IPS DF 19.7 (cell line): ENCODE measurements around the gene CFAP221.

Experiments used
- DNase-seq: peaks from one replicate; pipeline ENCODE4 v3.0.0-alpha.2; 2013; ENCODE audit warnings: low read depth, low spot score

CFAP221 gene

GRCh38 chr2:119645173-119645855 is 101.1 kb downstream of the CFAP221 start:
- DNase-seq, result no peak

- no peak for DNase-seq
Measured at GRCh38 chr2:119646149-119646548, 101.9 kb downstream of the CFAP221 start.

DNA sequence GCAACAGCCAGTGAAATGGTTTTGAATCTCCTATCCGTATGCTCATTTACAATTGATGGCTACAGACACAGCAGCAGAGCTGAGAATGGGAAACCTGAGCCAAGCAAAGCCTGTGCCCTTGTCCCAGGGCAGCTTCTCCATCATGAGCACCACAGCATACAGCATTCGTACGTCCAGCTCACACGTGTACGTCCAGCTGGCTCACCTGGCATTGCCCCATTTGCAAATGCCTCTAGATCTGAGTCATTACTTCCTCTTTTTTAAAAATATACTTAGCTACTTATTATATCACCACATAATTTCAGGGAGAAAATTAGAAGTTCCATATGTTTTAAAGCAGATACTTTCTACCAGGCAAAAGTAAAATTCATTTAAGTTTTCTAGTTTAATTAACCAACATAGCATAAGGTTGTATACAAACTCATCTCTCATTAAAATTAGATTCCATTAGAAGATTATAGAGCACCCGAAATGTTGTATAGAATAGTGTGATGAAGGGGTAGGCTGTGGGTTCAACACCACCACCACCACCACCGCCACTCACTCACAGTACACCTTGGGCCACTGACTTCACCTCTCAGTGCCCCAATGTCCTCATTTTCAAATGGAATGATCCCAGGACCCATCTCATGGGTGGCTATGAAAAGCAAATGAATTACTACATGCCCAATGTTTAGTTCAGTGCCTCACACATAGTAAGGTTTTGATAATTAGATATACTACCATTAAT is 103.4 kb downstream of the CFAP221 start:
- DNase-seq, result no peak

DNA sequence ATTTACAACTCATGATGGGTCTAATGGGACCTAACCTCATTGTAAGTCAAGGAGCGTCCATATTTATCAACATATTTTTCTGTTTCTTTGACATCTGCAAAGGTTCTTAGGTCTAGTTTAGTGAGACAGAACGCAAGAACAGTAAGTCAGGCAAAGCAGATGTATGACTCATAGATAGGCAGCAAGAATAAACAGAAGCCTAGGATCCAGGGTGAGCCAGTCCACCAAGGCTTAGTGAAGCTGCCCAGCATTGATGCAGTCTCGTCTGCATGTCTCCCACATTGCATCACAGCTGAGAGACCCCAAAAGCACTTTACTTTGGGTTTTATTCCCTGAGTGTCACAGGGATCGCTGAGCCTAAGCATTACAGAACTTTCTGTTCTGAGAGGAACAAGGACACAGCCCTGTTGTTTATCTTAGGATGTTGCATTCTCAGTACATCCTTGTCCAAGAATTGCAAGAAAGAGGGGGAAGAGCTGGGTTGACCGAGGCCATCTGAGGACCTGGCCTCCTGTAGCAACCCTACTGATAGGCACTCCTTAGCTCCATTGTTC is 105.2 kb downstream of the CFAP221 start:
- DNase-seq, result no peak

- DNase-seq, result no peak
Measured at GRCh38 chr2:119650206-119650605, 106.0 kb downstream of the CFAP221 start.

DNA sequence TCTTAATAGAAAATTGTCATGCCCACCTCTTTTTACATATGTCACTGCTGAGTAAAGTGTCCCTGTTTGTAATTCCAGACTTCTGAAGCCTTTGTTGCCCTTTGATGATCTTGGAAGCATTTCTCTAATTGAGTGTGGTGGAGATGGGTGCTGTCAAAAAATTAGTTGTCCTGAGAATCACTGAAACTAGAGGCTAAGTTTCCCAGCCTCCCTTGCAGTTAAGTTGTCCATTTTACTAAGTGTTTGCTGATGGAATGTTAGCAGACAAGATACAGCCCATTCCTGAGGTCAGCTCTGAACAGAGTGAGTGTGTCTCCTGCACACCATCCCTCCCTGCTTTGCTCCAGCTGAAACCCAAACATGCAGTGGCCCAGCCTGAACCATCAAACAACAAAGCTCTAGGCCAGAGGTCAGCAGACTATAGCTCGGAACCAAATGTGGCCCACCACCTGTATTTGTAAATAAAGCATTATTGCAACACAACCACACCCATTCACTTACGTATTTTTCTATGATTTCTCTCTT is 106.7 kb downstream of the CFAP221 start:
- DNase-seq, result no peak

- no peak for DNase-seq
Measured at GRCh38 chr2:119657466-119658145, 113.4 kb downstream of the CFAP221 start.

- no peak for DNase-seq
Measured at GRCh38 chr2:119659601-119660342, 115.5 kb downstream of the CFAP221 start.

DNA sequence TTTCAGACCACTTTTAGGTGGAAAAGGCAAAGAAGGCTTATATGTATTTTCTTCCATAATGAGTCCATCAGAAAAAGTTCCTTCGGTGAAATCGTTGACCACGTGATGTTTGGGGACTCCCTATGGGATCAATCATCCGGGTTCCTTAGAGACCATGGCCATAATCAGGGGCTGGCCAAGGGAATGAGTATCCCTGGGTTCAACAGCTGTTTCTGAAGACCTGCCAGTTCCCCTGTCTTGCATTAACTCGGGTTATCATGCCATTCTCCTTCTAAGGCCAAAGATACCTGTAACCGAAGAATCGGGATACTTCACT is 116.1 kb downstream of the CFAP221 start:
- DNase-seq, result no peak

DNA sequence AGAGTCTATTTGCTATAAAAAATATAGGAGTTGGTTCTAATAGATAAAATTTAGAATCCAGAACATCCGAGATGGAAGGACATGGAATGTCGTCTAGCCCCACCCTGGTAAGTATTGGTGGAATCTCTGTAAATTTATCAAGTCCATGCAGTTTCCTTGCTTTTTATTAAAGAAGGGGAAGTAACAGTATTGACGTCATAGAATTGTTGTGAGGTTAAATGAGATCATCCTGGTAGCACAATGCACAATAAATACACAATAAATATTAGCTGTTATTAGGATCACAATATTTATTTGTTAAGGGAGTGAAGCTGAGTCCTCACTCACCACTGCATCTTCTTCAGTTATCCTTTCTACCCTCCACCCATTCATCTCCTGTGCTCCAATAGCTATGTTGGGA is 118.0 kb downstream of the CFAP221 start:
- DNase-seq, result no peak

- DNase-seq, result no peak
Measured at GRCh38 chr2:119668546-119668945, 124.3 kb downstream of the CFAP221 start.

DNA sequence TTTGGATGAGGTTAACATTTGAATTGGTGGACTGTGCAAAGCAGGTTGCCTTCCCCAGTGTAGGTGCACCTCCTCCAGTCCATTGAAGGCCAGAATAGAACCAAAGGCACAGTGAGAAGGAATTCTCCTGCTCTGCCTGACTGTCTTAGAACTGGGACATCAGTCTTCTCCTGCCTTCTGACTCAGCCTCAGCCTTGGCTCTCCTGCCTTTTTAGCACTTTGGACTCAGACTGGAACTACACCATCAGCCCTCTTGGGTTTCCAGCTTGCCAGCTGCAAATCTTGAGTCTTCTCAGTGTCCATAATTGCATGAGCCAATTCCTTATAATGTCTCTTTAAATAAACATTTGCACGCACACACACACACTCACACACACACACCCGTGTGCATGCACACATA is 126.8 kb downstream of the CFAP221 start:
- DNase-seq, result no peak

GRCh38 chr2:119671752-119672151 is 127.5 kb downstream of the CFAP221 start:
- no peak for DNase-seq

GRCh38 chr2:119672161-119672862 is 128.1 kb downstream of the CFAP221 start:
- DNase-seq, result no peak

GRCh38 chr2:119673796-119674195 is 129.5 kb downstream of the CFAP221 start:
- DNase-seq, result no peak

- no peak for DNase-seq
Measured at GRCh38 chr2:119674711-119675500, 130.7 kb downstream of the CFAP221 start.

DNA sequence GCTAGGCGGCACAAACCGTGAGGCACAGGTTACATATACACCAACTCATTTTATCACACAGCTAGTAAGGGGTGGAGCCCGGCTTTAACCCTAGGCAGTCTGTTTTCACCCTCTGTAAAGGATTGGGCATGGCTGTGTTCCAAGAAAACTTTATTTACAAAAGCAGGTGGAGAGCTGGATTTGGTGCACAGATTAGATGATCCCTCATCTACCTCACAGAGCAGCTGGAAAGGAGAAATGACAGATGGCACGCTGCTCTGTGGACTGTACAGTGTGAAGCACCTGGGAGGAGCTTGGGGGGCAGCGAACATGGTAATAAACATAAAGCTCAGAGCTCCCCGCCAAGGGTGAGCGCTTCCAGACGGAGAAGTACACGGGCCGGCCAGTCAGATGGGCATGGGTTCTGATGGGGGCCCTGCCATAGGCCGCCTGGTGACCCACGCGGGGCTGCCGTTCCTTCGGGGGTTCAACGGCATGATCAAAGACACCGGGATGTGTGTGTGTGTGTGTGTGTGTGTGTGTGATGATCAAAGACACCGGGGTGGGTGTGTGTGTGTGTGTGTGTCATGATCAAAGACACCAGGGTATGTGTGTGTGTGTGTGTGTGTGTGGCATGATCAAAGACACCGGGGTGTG is 133.9 kb downstream of the CFAP221 start:
- DNase-seq, result no peak

DNA sequence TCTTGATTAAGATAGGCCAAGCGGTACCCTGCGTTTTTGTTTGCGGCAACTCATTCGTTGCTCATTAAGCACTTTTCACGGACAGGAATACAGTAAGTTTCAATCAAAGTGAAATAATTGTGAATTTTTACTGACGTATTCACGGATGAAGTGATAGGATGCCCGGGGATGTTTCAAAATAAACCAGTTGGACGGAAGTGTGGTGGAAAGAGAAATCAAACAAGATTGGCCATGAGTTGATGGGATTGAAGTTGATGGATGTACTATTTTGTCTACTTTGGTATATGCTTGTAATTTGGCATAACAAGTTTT is 135.2 kb downstream of the CFAP221 start:
- DNase-seq, result no peak

GRCh38 chr2:119679846-119680245 is 135.6 kb downstream of the CFAP221 start:
- no peak for DNase-seq
